Measurements from ENCODE around the gene KCTD3.

Gene KCTD3

DNA sequence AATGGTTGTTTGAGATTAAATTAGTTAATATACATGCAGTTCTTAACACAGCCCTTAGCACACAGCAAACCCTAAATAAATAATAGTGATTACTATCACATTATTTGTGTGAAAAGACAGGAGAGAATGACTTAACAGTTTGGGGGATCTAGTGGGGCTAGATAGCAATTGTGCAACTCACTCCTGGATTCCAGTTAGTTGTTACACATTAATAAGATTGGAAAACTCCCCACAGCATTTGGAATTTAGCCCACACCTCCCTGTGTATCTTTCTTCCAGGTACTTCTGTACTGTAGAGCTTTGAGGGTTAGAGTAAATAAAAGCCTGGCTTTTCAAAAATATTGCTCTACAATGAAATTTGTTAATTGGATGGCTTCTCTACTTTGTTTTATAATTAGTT, 93.2 kb downstream of the KCTD3 start:
- Histone ChIP-seq H3K9me3 (ENCODE audit: control insufficient read depth, insufficient read depth, low read depth, low read length) (no peaks in the 10 kb centered on the region), H3K9ac (ENCODE audit: low read length) (no peak overlapping the region), H3K27me3 (ENCODE audit: control insufficient read depth, insufficient read depth, low read length) (no peaks in the 10 kb centered on the region), H3K4me3 (ENCODE audit: low read depth, low read length) (no peak overlapping the region), H3K27ac (ENCODE audit: low read depth, low read length) (no peak overlapping the region), H3K36me3 (ENCODE audit: control insufficient read depth, insufficient read depth, low read length) (no peaks in the 10 kb centered on the region), H3K4me1 (ENCODE audit: control insufficient read depth, insufficient read depth, low read length) (peaks cover 4% of the 10 kb centered on the region)

DNA sequence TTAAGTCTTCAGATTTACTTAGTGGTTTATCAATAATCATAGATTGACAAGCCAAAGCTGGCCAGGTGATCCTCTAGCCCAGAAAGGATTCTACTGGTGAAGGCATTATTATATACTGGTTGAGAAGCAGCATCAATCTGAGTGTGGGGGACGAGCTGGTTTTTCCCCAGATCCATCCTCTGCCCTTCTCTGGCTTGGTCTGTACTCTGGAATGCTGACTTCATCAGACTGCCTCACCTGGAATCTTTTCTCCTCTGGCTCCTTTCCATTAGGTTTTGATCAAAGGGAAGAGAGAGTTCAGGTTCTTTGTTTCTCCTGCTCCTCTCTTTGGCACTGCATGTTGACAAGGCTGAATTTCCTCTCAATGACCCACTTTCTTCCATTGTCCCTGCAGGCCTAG, 93.9 kb downstream of the KCTD3 start:
- Histone ChIP-seq H3K36me3 (ENCODE audit: control insufficient read depth, insufficient read depth, low read length) (no peaks in the 10 kb centered on the region), H3K4me3 (ENCODE audit: low read depth, low read length) (no peak overlapping the region), H3K9me3 (ENCODE audit: control insufficient read depth, insufficient read depth, low read depth, low read length) (no peaks in the 10 kb centered on the region), H3K27ac (ENCODE audit: low read depth, low read length) (no peak overlapping the region), H3K9ac (ENCODE audit: low read length) (no peak overlapping the region), H3K27me3 (ENCODE audit: control insufficient read depth, insufficient read depth, low read length) (no peaks in the 10 kb centered on the region), H3K4me1 (ENCODE audit: control insufficient read depth, insufficient read depth, low read length) (peaks cover 6% of the 10 kb centered on the region)

DNA sequence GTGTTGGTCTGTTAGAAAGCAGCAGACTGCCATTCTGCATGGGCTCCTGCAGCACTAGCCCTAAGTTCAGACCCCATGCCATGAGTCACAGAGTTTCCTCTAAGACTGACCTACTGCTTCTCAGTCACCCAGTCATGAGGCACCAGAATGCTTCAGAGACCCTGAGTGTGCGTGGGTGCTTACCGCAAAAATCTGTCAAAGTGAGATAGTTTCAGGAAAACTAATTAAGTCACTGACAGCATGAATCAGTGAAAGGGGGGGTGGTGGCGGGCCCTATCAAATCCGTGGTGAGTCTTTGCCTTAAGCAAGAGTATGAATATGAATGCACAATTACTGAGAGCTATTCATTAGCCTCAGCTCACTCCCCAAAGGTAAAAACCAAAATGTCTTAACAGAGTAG, 98.1 kb downstream of the KCTD3 start:
- no peak overlapping the region for H3K27ac ChIP-seq (ENCODE audit: low read depth, low read length)
- H3K36me3 ChIP-seq (ENCODE audit: control insufficient read depth, insufficient read depth, low read length): no peaks in the 10 kb centered on the region
- H3K4me3 ChIP-seq (ENCODE audit: low read depth, low read length): no peak overlapping the region
- peaks cover 24% of the 10 kb centered on the region for H3K4me1 ChIP-seq (ENCODE audit: control insufficient read depth, insufficient read depth, low read length)
- H3K9me3 ChIP-seq (ENCODE audit: control insufficient read depth, insufficient read depth, low read depth, low read length): no peaks in the 10 kb centered on the region
- H3K27me3 ChIP-seq (ENCODE audit: control insufficient read depth, insufficient read depth, low read length): no peaks in the 10 kb centered on the region
- H3K9ac ChIP-seq (ENCODE audit: low read length): no peak overlapping the region

DNA sequence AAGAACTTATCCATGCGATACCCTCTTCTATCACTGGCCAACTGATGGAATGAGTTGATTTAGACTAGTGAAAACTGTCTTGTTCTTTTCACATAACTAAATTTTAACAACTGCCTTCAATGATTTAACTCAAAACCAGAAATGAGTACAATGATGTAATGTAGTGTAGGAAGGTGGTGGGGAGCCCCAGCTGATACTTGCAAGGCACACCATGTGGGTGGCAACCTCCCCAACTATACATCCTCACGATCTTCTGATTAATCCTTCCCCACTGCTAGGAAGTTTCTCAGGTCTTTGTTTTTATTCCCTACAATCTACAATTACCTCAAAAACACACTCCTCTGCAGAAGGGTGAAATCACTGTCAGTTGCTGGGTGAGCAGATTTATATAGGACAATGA, 100.7 kb downstream of the KCTD3 start:
- Histone ChIP-seq H3K4me3 (ENCODE audit: low read depth, low read length) (no peak overlapping the region), H3K27me3 (ENCODE audit: control insufficient read depth, insufficient read depth, low read length) (no peaks in the 10 kb centered on the region), H3K4me1 (ENCODE audit: control insufficient read depth, insufficient read depth, low read length) (peaks cover 33% of the 10 kb centered on the region), H3K27ac (ENCODE audit: low read depth, low read length) (no peak overlapping the region), H3K9ac (ENCODE audit: low read length) (no peak overlapping the region), H3K9me3 (ENCODE audit: control insufficient read depth, insufficient read depth, low read depth, low read length) (no peaks in the 10 kb centered on the region), H3K36me3 (ENCODE audit: control insufficient read depth, insufficient read depth, low read length) (no peaks in the 10 kb centered on the region)

DNA sequence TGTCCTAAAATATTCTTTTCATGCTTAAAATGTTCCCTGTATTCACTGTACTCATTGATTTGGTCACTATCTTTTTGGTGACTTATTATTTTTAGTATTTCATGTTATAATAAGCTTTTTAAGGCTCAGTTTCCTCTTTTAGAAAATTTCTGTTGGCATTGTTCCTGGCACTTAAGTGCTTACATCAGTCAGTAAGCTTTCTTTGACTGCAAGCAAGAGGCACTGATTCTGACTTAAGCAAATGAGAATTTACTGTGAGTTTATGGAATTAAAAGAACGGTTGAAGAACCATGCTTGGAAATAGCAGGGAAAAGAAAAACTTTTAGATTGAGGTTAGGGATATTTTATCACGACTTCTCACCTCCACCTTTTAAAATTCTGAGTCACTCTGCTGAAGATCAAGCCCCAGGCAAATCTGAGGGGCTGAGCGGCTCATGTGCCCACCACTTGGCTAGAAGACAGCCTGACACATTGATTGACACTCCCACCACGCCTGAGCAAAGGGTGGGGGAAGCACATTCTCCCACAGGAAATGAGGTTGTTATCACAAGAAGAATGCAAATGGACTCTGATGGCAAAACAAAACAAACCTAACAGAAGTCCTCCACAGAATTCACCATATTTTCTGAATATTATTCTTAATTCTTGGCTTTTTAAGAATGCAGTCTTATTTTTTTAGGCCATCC, 102.8 kb downstream of the KCTD3 start:
- Histone ChIP-seq H3K4me1 (ENCODE audit: control insufficient read depth, insufficient read depth, low read length) (peaks cover 32% of the 10 kb centered on the region), H3K27me3 (ENCODE audit: control insufficient read depth, insufficient read depth, low read length) (no peaks in the 10 kb centered on the region), H3K9ac (ENCODE audit: low read length) (no peak overlapping the region), H3K4me3 (ENCODE audit: low read depth, low read length) (no peak overlapping the region), H3K9me3 (ENCODE audit: control insufficient read depth, insufficient read depth, low read depth, low read length) (no peaks in the 10 kb centered on the region), H3K27ac (ENCODE audit: low read depth, low read length) (no peak overlapping the region), H3K36me3 (ENCODE audit: control insufficient read depth, insufficient read depth, low read length) (no peaks in the 10 kb centered on the region)

Data from HUES6 (cell line).